Measurements from ENCODE around the gene OR2A1.
"Not testable (repeated sequence)": the region's sequence is repeated elsewhere in the genome, so short reads cannot be mapped to it uniquely, and the experiment has no call there.

OR2A1 gene, protein sequence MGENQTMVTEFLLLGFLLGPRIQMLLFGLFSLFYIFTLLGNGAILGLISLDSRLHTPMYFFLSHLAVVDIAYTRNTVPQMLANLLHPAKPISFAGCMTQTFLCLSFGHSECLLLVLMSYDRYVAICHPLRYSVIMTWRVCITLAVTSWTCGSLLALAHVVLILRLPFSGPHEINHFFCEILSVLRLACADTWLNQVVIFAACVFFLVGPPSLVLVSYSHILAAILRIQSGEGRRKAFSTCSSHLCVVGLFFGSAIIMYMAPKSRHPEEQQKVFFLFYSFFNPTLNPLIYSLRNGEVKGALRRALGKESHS

GRCh38 chr7:144311872-144312469 lies at the start of gene OR2A1:
Gene OR2A1 (plus strand): TSS chr7:144312419. CDS start chr7:144318125, 5,706 bp downstream.
- DNase-seq (ENCODE audit: low spot score) = not testable (repeated sequence)

GRCh38 chr7:144264692-144265091 lies 47.5 kb upstream of the OR2A1 start, which contains the start of gene OR2A7:
Gene OR2A7 (minus strand): TSS chr7:144264792. CDS start chr7:144259628, 5,164 bp downstream.
- DNase-seq (ENCODE audit: low spot score) = not testable (repeated sequence)

GRCh38 chr7:144269188-144269587 lies 43.0 kb upstream of the OR2A1 start, which contains the start of gene CTAGE8:
Gene CTAGE8 (minus strand): TSS chr7:144269288. CDS start chr7:144269250, 38 bp downstream.
- not testable (repeated sequence) for DNase-seq (ENCODE audit: low spot score)

GRCh38 chr7:144275281-144275680 lies 36.9 kb upstream of the OR2A1 start:
- DNase-seq (ENCODE audit: low spot score) = not testable (repeated sequence)

DNA sequence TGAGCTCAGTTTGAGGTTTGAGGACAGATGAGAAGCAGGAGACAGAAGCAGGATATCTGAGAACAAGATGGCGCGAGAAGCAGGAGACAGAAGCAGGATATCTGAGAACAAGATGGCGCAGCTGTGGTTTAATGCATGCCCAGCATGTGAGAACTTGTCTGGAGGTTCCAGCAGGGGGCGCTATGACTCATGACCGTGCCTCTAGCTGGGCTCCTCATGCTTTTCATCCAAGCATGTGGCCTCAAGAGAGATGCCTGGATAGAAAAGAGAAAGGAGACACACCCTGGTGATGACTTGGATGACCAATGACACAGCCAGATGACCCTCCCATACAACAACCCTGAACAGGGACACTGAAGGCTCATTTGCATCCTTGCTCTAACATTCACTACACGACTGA lies 32.2 kb upstream of the OR2A1 start:
- not testable (repeated sequence) for DNase-seq (ENCODE audit: low spot score)

- DNase-seq (ENCODE audit: low spot score) = not testable (repeated sequence)
Observed at GRCh38 chr7:144281981-144282380, 30.2 kb upstream of the OR2A1 start.

- DNase-seq (ENCODE audit: low spot score) = not testable (repeated sequence)
Observed at GRCh38 chr7:144282490-144282889, 29.7 kb upstream of the OR2A1 start.

DNA sequence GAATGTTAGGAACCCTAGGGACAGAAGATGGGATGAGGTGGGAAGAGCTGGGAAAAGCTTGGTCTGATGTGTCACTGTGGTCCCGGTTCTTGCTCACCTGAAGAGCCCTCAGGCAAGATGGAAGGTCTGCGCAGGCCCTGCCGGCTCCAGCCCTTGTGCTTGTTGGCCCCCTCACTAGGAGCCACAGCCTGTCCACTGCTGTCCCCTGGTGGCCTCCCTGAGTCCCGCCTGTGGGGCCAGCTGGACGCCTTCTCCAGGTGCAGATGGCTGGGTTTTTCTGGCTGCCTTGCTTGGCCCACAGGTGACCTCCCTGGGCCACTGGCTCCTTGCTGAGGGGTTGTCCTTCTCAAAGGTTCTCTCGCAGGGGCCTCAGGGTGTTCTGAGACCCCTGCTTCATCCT lies 28.5 kb upstream of the OR2A1 start:
- not testable (repeated sequence) for DNase-seq (ENCODE audit: low spot score)

DNA sequence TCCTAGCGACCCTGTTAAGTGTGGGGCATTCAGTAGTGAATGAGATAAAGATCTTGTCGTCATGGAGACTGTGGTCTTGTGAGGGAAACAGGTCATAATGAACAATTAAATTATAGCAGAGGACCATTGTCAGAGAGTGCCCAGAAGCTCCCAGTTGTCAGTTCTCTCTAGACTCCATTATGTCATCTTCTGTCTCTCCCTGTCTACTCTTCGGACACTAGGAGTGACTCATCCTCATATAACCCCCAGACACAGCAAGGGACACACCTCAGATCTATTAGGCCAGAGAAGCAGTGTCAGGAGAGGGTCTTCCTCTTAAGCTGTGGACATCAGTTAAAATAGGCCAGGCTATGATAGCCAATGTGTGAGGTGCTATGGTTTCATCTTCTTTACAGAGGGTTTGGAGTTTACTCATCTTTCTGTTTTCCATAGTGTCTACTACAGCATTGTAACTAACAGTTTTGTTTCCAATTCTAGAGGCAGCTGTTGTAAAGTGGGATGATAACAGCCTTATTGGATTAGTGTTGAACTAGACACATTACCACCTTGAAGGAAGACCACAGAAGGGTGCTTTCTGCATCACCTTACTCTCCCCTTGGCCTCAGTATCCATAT lies 24.9 kb upstream of the OR2A1 start:
- DNase-seq (ENCODE audit: low spot score) = not testable (repeated sequence)

DNA sequence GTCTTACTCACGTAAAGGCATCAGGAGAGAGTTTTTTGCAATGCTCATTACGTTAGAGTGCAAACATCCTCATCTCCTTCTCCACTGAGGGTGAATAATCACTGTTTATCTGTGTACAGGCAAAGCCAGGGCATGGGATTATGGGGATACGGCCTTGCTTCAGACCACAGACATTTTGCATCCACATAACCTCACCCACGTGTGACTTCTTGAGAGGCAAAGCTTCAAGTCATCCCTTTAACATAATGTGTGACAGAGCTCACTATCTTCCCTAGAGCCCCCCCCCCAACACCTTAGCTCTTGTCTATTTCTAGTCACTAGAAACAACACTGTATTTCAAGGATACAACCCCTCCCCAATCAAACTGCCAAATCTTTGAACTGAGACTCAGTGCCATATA lies 20.6 kb upstream of the OR2A1 start:
- peak; percentile 3 for DNase-seq (ENCODE audit: low spot score)

- DNase-seq (ENCODE audit: low spot score) = peak; percentile 12
Observed at GRCh38 chr7:144292384-144293161, 19.6 kb upstream of the OR2A1 start.

- DNase-seq (ENCODE audit: low spot score) = not testable (repeated sequence)
Observed at GRCh38 chr7:144293794-144294499, 18.3 kb upstream of the OR2A1 start.

GRCh38 chr7:144302578-144303303 lies 9.5 kb upstream of the OR2A1 start:
- not testable (repeated sequence) for DNase-seq (ENCODE audit: low spot score)

- DNase-seq (ENCODE audit: low spot score) = not testable (repeated sequence)
Observed at GRCh38 chr7:144303607-144304006, 8.6 kb upstream of the OR2A1 start.

DNA sequence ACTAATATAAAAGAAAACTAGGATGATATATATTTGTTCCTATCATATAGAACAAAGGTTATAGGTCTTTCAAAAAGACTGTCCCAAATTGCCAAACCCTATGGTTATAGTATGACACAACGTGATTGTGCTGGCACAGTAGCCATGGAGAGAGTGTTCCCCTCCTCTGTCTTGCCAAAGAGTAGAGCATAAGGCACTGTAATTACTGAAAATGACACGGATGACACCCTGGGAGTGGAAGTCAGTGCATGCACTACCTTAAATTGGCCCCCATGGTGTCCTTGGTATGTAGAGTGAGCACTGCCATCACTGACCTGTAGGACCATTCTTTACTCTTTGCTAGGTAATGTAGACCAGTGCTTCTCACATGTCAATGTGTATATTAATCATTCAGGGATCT lies 7.1 kb upstream of the OR2A1 start:
- DNase-seq (ENCODE audit: low spot score) = not testable (repeated sequence)

GRCh38 chr7:144309702-144310101 lies 2.5 kb upstream of the OR2A1 start:
- not testable (repeated sequence) for DNase-seq (ENCODE audit: low spot score)

GRCh38 chr7:144311218-144311617 lies 1.0 kb upstream of the OR2A1 start:
- DNase-seq (ENCODE audit: low spot score) = not testable (repeated sequence)

- not testable (repeated sequence) for DNase-seq (ENCODE audit: low spot score)
Observed at GRCh38 chr7:144317537-144317936, 5.3 kb downstream of the OR2A1 start.

DNA sequence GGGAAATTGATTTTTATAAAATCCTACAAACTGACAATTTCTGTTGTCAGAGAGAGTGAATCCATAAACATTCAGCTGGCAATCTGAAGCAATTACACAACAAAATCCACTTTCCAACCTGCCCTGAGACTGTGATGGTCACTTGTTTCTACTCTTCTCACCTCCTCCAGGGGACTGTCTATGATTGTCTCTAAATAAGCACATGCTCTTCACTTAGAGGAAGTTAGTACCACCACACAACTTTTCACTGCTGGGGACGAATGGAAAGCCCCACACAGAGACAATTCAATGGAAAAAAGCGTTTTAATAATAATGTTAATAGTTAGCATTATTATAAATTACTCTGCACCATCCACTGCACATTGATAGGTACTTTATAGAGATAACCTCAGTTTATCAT lies 7.3 kb downstream of the OR2A1 start:
- not testable (repeated sequence) for DNase-seq (ENCODE audit: low spot score)

DNA sequence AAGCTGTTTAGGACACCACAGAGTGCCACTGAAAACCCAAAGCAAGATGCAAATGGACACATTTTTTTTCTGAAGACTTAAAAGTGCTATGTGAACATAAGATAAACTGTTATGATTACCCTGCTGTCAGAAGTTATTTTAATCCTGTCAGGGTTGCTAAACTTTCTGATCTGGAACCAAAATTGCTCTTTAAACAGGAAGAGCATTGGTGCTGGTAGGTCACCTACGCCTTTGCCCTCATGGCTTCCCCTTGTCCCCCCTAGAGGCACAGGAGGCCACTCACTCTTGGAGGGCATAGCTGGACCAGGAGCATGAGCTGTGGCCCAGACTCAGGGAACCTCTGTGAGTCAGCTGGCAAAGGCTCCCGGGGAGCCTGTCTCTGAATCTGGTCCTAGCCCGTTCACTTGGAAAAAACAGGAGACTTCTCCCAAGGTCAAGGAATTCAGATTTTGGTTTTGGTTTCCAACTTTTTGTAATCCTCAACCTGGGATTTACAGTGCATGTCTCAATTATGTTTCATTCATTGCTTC lies 9.5 kb downstream of the OR2A1 start:
- DNase-seq (ENCODE audit: low spot score) = not testable (repeated sequence)

Data from ecto neural progenitor cell (in vitro differentiated cells).